Activated CD4-positive, CD25-positive, alpha-beta regulatory T cell treated with anti-CD3 and anti-CD28 coated beads, Interleukin-2, amount 50 U/mL, for 16 hours (primary cell): Measurements from ENCODE around the gene IRF6.

Source experiments
- DNase-seq: peaks from one replicate; pipeline ENCODE4 v3.0.0-alpha.2; 2020; ENCODE audit warnings: low read depth, low spot score

IRF6 gene

GRCh38 chr1:209761011-209761635 is 44.8 kb downstream of the IRF6 start:
- no peak for DNase-seq

- DNase-seq = no peak
Observed at GRCh38 chr1:209759829-209760359, 46.0 kb downstream of the IRF6 start.

- DNase-seq = no peak
Observed at GRCh38 chr1:209758400-209758799, 47.5 kb downstream of the IRF6 start.

GRCh38 chr1:209756615-209757445 is 49.1 kb downstream of the IRF6 start:
- no peak for DNase-seq

DNA sequence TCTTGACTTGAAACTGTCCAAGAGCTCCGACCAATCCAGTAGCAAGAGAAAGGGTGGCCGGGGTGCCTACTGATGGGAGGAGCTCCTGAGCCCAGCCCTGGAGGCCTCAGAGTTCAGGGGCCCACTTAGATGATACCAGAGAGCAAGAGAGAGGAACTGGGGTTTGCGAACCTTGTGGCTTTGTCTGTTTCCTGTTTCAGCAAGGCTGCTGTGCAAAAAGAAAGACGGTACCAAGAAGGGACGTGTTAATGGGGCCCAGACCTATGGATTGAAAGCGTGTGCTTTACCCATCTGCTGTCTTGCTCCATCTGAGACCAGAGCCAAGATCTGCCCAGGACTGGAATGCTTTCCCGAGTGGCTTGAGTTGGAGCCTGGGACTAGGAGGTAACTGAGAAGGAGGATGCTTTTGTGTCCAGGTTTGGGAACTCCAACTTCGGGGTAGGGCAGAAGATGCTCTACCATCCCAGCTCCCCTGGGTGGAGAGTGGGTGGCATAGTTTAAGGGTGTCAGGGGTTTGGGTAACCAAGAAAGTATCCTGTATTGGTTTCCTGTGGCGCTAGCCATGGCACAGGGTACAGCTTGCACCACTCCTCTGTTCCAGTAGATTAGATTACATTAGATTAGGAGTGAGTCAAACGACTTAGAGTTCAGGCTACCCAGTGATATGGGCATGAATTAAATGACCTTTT is 49.9 kb downstream of the IRF6 start, which contains the start of gene TRAF3IP3:
TRAF3IP3 (plus strand) TSS at position 128 of the 689 bp plus-strand sequence. CDS start 3,987 bp downstream, outside the sequence.
- peak; percentile 66 for DNase-seq

GRCh38 chr1:209755256-209755655 is 50.7 kb downstream of the IRF6 start:
- DNase-seq = no peak

DNA sequence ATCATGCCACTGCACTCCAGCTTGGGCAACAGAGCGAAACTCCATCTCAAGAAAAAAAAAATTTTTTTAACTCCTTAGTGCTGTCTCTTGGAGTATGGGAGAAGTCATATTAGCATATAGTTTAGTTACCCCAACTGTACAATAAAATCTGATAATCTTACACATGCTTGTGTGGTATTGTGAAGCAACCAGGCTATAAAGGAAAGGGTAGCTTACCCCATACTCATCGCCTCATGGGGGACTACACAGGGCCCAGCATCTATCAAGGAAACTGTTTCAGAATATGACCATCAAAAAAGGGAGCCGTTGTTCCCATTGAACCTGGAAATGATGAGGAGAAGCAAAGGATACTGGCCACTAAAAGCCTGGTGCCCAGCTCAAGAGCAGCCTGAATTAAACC is 53.1 kb downstream of the IRF6 start:
- DNase-seq = no peak

DNA sequence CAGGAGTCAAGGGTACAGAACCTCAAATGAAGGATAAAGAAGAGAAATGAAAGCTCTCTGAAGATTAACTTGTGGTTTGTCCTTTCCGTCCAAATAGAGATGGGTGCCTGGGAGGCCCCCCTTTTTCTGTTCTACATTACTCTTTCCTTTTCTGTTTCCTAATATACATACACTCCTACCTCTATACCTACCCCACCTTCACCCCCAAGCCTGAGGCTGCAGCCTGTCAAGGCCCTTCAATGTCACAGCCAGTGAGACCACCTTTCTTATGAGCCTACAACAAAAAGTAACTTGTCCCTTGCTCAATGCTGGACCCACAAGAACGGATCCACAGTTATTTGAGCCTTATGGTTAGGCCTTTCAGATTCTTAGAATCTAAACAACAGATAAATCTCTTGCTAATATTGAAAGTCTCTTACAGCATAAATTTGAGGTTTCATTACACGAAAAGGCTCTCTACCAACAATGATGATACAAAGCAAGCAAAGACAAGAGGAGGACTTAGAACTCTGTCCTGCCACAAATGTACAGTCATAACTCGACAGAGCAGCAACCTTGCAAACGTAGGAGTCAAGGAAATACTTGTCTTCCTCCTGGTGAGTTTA is 54.2 kb downstream of the IRF6 start:
- no peak for DNase-seq

- DNase-seq = no peak
Observed at GRCh38 chr1:209749670-209750323, 56.1 kb downstream of the IRF6 start.

- DNase-seq = no peak
Observed at GRCh38 chr1:209749205-209749604, 56.7 kb downstream of the IRF6 start.

DNA sequence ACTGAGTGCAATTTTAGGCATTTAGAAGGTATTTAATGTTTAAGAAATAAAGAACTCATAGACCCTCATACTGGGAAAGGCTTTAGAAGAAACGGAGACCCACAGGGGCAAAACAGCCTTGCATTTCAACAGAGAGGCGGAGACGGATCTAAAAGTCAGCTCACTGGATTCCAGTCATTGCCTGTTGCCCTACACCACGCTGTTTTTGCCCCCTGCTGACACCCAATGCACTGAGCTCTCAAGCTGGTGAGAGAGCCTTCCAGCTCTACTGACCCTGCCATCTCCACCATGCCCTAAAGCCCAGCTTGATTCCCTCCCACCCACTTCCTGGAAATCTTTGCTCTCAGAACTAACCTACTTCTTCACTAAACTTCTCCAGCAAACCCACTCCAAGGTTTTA is 57.3 kb downstream of the IRF6 start:
- DNase-seq = no peak

DNA sequence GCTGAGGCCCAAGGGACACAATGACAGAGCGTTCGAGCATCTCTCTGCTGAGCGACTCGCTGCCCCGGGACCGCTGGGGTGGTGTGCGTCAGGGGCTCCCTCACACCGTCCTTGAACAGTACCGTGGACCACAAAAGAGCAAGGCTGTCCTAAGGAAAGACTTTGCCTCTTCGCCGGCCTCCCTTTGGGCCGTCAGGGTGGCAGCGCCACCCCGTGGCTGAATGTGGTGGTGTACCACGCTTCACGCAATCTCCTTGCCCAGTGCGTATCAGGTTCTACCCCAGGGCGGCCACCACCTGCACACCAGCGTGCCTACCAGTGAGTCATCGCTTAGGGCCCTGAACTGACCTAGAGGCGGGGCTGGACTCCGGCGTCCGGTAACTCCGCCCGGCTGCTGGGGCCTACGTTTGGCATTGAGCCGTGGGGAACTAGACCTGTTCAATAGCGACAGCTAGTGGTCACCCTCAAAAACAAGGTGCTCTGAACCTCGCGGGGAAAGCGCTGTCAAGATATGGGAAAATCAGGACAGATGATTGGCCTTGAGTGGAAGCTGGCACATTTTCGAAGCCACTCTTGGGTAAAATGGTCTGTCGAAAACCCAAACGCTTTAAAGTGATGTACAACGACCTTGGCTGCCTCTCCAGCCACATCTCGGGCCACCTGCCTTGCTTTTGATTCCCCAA is 58.2 kb downstream of the IRF6 start:
- DNase-seq = peak; percentile 55

GRCh38 chr1:209746451-209747165 is 59.3 kb downstream of the IRF6 start:
- no peak for DNase-seq

DNA sequence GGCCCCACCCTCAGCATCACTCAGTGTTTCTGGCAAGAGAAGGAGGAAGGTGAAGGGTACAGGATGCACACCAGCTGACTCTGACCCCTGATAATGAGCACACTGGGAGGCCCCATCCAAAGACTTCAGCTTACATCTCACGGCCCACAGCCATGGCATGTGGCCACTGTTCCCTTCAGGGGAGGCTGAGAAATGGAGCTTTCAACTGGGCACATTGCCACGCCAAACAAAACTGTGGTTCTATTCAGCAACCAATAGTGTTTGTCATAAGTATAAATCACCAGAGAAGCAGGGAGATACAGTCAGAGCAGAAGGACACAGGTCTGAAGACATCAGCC is 62.8 kb downstream of the IRF6 start:
- DNase-seq = no peak

DNA sequence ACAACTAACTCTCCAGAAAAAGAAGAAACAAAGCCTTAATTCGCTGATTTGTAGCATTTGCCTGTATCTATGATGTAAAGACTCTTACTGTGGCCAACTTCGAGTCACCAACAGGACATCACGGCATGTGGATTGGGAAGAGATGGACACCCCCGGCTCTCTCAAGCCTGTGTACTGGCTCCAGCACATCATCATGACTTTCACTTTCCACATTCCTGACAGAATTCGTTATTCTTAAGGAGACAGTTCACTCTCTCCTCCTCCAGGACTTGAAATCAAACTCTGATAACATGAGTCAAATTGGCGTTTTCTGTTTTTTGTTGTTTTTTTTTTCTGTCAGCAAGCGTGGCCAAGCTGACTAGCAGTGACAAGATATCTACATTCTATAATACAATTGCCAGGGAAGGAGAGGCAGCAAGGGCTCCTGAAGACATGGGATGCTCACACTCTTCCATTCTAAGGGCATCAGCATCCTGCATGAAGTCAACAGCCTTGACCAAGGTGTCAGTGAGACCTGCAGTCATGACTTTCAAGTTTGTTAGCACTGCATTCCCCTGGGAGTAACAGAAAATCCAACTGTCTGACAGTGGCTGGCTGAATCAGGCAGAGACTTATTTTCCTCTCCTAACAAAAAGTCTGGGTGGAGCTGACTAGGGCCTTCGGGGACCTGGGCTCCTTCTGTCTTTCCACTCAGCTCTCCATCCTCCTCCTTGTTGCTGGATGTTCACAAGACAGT is 63.4 kb downstream of the IRF6 start:
- no peak for DNase-seq

DNA sequence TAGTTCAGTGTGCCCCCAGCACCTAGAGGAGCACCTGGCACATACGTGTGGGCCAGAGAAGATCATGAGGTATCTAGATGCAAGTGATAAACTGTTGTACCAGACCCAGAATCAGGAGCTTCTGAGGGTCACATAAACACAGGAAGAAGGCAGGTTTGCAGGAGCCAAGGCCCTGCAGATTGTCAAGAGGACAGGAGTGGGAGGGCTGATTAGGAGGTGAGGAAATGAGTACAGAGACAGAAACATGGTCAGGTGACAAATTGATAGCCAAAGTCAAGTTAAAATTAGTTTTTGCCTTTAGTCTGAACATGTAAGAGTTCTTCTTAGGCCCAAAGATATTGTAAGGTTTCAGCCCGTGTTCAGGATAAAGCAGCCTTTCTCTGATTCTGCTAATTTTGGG is 64.1 kb downstream of the IRF6 start:
- no peak for DNase-seq

- no peak for DNase-seq
Observed at GRCh38 chr1:209741193-209741592, 64.7 kb downstream of the IRF6 start.

GRCh38 chr1:209738270-209738669 is 67.7 kb downstream of the IRF6 start:
- DNase-seq = no peak

- no peak for DNase-seq
Observed at GRCh38 chr1:209737118-209737505, 68.8 kb downstream of the IRF6 start.
